ENCODE measurements around the gene SCARF2. TPM values are rescaled to one million over a fixed set of nuclear protein-coding genes. Genes with fewer than 3 reads are reported as not detected.

SCARF2 gene
- total and polyA plus RNA-seq, 2 experiments from 2014 or later, result 1.8 to 16.6 TPM

DNA sequence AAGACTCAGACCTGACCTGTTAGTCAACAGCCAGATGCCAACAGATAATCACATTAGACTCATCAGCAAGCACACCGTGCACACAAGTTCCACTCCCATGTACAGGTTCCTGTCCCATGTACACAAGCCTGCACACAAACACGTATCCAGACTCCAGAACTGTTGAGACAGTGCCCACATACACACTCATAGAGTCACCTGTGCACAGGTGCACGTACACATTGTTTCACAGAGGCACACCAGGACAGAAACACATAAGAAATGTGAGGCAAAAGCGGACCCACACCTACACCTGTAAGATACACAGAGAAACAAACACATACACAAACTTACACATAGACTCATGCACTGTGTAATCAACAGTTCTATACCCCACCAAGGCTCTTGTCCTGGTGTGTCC, 46.4 kb downstream of the SCARF2 start:
- Mint-ChIP-seq H3K36me3 (ENCODE audit: low read depth) (no peaks in the 10 kb centered on the region; the same call in 2 of the 3 replicates), H3K9me3 (no peaks in the 10 kb centered on the region; the same call in 1 of the 3 replicates), H3K4me1 (peaks cover 21% of the 10 kb centered on the region), H3K27ac (no peak overlapping the region), H3K27me3 (ENCODE audit: insufficient read depth, low read depth, poor library complexity) (peaks cover 7% of the 10 kb centered on the region), H3K4me3 (no peak overlapping the region)
- Histone ChIP-seq H3K36me3 (ENCODE audit: insufficient read depth) (no peaks in the 10 kb centered on the region), H3K4me1 (ENCODE audit: insufficient read depth) (peaks cover 19% of the 10 kb centered on the region), H2AFZ (no peak overlapping the region), H3K9me2 (ENCODE audit: insufficient read depth) (no peaks in the 10 kb centered on the region), H4K20me1 (replicated peaks; ENCODE audit: insufficient read depth) (0 out of 2 replicates have a peak, but pooled peaks cover 3% of the 10 kb centered on the region), H3F3A (replicated peaks; ENCODE audit: low read depth) (no peaks in the 10 kb centered on the region; the same call in 1 of the 2 replicates), H3K4me3 (no peak overlapping the region), H3K27me3 (ENCODE audit: insufficient read depth) (no peaks in the 10 kb centered on the region), H3K79me2 (replicated peaks; ENCODE audit: insufficient read depth) (peaks cover 19% of the 10 kb centered on the region), H3K27ac (ENCODE audit: low read depth) (no peak overlapping the region), H3K4me2 (no peak overlapping the region)
- no peak for DNase-seq (ENCODE audit: low spot score)
- no peak for TF ChIP-seq EZH2phosphoT487 (IDR thresholded peaks at IDR 0.05; ENCODE audit: unreplicated experiment)
- ATAC-seq, result no peak

DNA sequence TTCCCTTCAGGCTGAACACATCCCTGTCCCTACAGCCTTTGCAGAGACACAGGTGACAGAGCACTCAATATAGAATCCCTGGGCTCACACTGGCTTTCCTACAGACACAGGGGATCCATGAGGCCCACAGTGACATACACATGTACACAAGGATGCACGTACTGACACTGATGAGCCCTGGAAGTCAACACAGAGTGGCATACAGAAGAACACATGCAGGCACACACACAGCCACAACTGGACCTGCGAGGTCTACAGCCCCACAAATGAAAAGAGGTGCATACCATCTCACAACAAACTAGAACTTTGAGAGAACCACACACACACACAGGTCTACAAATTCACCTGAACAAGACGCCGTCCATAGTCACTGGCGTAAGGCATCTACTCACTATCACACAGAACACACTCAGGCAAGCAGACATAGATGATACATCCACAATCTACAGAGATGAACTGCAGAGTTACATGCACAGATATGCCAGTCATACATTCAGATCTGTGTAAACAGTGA, 47.2 kb downstream of the SCARF2 start:
- Histone ChIP-seq H2AFZ (no peak overlapping the region), H3K79me2 (replicated peaks; ENCODE audit: insufficient read depth) (peaks cover 11% of the 10 kb centered on the region), H3K27ac (ENCODE audit: low read depth) (no peak overlapping the region), H3K9me2 (ENCODE audit: insufficient read depth) (no peaks in the 10 kb centered on the region), H3F3A (replicated peaks; ENCODE audit: low read depth) (no peaks in the 10 kb centered on the region), H4K20me1 (replicated peaks; ENCODE audit: insufficient read depth) (0 out of 2 replicates have a peak, but pooled peaks cover 3% of the 10 kb centered on the region), H3K4me2 (no peak overlapping the region), H3K4me1 (ENCODE audit: insufficient read depth) (peaks cover 11% of the 10 kb centered on the region), H3K4me3 (no peak overlapping the region), H3K36me3 (ENCODE audit: insufficient read depth) (no peaks in the 10 kb centered on the region), H3K27me3 (ENCODE audit: insufficient read depth) (no peaks in the 10 kb centered on the region)
- H3K27ac Mint-ChIP-seq, result no peak overlapping the region
- H3K27me3 Mint-ChIP-seq (ENCODE audit: insufficient read depth, low read depth, poor library complexity), result peaks cover 6% of the 10 kb centered on the region
- DNase-seq (ENCODE audit: low spot score), result no peak
- ATAC-seq, result no peak
- no peaks in the 10 kb centered on the region; the same call in 2 of the 3 replicates for H3K36me3 Mint-ChIP-seq (ENCODE audit: low read depth)
- no peak overlapping the region for H3K4me3 Mint-ChIP-seq
- peaks cover 13% of the 10 kb centered on the region for H3K4me1 Mint-ChIP-seq
- no peaks in the 10 kb centered on the region; the same call in 1 of the 3 replicates for H3K9me3 Mint-ChIP-seq
- no peak for TF ChIP-seq CREB1 (CRISPR knock-in tag; IDR thresholded peaks at IDR 0.05; ENCODE audit: low read depth)
- TF ChIP-seq JUNB (IDR thresholded peaks at IDR 0.05; ENCODE audit: unreplicated experiment), result no peak
- TF ChIP-seq ZNF114 (CRISPR knock-in tag; IDR thresholded peaks at IDR 0.05), result no peak
- TF ChIP-seq NANOG (IDR thresholded peaks at IDR 0.05; ENCODE audit: borderline replicate concordance), result no peak
- no peak for TF ChIP-seq POLR2AphosphoS5 (IDR thresholded peaks at IDR 0.05; ENCODE audit: low read depth)
- TF ChIP-seq, protein P1, sequence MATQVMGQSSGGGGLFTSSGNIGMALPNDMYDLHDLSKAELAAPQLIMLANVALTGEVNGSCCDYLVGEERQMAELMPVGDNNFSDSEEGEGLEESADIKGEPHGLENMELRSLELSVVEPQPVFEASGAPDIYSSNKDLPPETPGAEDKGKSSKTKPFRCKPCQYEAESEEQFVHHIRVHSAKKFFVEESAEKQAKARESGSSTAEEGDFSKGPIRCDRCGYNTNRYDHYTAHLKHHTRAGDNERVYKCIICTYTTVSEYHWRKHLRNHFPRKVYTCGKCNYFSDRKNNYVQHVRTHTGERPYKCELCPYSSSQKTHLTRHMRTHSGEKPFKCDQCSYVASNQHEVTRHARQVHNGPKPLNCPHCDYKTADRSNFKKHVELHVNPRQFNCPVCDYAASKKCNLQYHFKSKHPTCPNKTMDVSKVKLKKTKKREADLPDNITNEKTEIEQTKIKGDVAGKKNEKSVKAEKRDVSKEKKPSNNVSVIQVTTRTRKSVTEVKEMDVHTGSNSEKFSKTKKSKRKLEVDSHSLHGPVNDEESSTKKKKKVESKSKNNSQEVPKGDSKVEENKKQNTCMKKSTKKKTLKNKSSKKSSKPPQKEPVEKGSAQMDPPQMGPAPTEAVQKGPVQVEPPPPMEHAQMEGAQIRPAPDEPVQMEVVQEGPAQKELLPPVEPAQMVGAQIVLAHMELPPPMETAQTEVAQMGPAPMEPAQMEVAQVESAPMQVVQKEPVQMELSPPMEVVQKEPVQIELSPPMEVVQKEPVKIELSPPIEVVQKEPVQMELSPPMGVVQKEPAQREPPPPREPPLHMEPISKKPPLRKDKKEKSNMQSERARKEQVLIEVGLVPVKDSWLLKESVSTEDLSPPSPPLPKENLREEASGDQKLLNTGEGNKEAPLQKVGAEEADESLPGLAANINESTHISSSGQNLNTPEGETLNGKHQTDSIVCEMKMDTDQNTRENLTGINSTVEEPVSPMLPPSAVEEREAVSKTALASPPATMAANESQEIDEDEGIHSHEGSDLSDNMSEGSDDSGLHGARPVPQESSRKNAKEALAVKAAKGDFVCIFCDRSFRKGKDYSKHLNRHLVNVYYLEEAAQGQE (IDR thresholded peaks at IDR 0.05; ENCODE audit: unreplicated experiment), result no peak
- no peak for TF ChIP-seq ZNF331 (CRISPR knock-in tag; IDR thresholded peaks at IDR 0.05; ENCODE audit: low read depth)
- no peak for TF ChIP-seq EZH2 (IDR thresholded peaks at IDR 0.05; ENCODE audit: low read depth, unreplicated experiment)

Measured in GM23338 (cell line).